HT-29 (cell line): ENCODE measurements around the gene HIKESHI. TPM values are rescaled to one million over a fixed set of nuclear protein-coding genes. Genes with fewer than 3 reads are reported as not detected.

Source experiments
- DNase-seq: peaks from one replicate; pipeline ENCODE4 v3.0.0-alpha.2; 2015; ENCODE audit warnings: low spot score
- small RNA-seq: library from RNA; depleted of rRNA; stranded (forward); fragments of <200 nt; gene quantifications from one replicate; pipeline ENCODE3, GENCODE V24; 2014
- total RNA-seq: library from RNA; depleted of rRNA; stranded (reverse); fragments of >200 nt; shearing (Covaris generic); gene quantifications from 2 replicates; pipeline ENCODE4 v1.2.3, GENCODE V29; 2014; rRNA removed

HIKESHI gene
- total RNA-seq, 1 experiment from 2014 or later = 31.4 TPM

DNA sequence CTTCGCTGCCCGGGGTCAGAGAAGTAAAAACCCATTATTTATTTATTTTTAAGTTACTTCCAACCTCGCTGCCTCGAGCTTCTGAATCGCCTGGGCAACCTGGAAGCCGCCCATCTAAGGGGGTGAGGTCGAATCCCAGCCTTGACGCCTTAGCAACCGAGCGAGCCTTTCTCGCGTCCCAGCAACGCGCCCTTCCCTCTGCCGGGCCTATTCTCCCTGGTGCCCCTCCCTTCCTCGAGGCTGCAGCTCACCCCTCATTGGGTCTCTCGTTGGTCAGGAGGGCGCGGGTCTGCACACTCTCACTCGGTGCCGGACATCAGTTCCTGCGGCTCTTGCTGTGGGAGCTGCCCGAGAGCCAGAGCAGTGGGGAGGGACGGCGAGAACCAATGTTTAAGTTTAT lies 72.5 kb downstream of the HIKESHI start, which contains the start of gene CCDC81:
CCDC81 (plus strand) TSS at position 302 of the 400 bp plus-strand sequence. CDS start 277 bp downstream, outside the sequence.
- DNase-seq = no peak

DNA sequence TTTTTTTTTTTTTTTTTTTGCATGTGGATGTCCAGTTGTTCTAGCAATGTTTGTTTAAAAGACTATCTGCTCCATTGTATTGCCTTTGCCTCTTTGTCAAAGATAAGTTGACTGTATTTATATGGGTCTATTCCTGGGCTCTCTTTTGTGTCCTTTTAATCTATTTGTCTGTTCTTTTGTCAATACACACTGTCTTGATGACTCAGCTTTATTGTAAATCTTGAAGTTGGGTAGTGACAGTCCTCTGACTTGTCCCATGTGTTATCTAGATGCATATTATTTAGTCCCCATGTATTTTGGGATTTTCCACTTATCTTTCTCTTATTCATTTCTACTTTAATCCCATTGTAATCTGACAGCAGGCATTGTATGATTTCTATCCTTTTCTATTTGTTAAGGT lies 75.9 kb downstream of the HIKESHI start:
- DNase-seq = no peak

DNA sequence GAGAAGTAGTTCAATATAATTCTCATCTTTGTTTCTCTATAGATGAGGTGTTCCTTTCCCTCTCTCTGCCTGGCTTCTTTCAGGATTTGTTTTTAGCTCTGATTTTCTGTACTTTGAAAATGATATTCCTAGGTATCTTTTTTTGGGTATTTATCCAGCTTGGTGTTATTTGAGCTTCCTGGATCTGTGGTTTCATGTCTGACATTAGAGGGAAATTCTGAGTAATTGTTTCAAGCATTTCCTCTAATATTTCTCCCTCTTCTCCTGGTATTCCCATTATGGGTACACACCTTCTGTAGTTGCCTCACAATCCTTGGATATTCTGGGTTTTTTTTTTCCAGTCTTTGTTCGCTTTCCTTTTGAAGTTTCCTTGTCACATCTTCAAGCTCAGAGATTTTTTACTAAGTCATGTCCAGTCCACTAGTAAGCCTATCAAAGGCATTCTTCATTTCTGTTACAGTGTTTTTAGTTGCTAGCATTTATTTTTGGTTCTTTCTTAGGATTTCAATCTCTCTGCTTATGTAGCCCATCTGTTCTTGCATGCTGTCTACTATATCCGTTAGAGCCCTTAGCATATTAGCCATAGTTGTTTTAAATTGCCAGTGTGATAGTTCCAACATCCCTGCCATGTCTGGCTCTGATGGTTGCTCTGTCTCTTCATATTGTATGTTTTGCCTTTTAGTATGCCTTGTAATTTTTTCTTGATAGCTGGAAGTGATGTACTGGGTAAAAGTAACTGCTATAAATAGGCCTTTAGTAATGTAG lies 78.4 kb downstream of the HIKESHI start:
- no peak for DNase-seq

DNA sequence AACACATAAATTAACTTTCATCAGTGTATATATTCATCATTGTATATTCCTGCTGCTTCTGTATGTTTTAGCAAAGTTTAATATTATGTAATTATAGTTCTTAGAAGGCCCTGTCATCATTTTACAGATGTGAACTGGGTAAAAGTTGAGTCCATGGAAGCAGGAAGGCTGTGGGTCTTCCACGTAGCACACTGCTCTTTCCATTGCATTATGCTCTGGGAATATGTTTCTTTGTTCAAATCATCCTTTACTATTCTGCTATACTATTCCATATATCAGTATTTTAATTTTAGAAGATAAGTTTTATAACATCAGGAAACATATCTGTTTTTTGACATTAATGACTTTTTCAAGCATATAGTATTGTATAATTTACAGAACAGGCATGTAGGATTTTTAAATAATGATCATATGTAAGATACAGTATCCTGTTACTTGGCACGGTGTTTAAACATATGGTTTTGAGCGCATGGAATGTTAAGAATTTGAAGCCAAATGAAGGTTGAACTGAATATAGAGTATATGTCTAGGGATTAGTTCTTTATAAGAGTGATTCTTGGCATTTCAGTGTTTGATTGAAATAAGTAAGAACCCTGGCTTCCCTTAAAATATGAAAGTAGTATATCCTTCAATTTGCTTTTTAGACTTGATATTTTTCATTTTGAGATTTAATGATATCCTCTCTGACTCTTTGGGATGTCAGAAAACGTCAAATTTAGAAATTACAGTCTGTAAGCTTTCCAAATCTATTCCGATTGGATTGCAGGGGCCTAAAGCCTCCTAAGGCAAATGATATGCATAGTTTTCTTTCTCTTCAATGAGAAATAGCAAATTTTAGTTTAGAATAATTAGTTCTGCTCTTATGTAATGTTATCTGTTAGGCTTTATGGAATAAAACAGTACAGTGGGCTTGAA lies 81.3 kb downstream of the HIKESHI start:
- no peak for DNase-seq

DNA sequence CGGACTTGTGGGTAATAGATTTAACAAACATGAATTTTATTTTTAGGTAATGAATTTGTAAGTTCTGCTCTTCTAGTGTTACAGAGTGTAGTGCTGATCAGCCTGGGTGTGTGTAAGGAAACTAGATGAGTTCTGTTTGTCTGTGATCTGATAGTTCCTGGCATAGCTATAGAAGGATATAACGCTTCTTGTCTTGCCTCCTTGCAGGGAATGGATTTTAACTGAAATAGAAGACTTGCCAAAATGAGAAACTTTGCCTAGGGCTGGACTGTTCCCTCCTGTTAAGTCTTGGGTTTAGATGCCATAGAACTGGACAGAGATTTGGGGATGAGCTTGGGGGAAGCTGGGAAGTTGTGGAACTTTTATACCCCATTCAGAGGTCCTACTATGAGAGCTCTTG lies 84.2 kb downstream of the HIKESHI start:
- no peak for DNase-seq

DNA sequence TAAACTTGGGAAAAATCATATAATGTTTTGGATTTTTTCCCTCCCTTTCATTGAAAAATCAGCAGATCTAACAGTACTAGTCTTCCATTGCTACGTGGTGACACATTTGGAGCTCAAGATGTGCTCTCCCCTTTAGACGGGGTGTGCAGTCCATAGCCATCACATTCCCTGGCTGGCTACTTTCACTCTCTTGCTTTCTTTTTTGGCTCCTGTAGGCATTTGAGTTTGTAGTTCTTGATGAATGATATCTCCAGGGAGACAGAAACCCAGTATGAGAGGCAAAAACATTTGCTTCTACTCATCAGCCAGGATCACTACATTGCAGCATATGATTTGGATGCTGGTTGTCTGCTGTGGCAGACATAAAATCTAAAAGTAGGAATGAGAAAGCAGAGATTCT lies 84.7 kb downstream of the HIKESHI start:
- DNase-seq = no peak

DNA sequence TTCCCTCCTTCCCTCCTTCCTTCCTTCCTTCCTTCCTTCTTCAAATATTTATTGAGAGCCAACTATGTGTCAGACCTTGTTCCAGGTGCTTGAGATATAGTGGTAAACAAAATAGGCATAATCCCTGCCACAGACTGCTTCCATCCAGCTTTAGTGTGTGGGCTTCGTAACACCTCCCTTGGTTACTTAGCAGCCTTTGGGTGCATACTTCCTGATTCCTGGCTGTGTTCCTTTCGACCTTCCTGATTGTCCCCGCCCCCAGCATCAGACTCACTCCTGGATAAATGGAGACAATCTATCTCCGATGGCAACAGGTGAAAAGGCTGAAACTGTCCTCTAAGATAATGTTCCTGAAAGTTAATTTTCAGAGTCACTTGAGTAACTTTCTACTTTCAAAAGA lies 86.2 kb downstream of the HIKESHI start:
- peak; percentile 37 for DNase-seq

DNA sequence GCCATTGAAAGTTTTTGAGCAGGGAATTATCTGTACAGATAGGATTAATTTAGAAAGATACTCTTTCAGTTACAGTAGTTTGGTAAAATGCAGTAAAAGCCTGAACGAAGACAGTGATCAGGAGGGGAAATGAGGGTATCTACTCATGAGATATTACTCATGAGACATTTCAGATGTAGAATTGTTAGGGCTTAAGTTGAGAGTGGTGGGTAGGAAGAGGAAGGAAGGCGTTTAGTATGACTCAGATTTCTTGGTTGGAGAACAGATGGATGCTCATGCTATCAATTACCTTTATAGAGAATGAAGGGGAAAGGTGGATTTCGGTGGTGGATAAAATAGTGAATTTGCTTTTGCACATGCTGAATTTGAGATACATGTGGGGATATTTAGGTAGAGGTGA lies 88.4 kb downstream of the HIKESHI start:
- no peak for DNase-seq

DNA sequence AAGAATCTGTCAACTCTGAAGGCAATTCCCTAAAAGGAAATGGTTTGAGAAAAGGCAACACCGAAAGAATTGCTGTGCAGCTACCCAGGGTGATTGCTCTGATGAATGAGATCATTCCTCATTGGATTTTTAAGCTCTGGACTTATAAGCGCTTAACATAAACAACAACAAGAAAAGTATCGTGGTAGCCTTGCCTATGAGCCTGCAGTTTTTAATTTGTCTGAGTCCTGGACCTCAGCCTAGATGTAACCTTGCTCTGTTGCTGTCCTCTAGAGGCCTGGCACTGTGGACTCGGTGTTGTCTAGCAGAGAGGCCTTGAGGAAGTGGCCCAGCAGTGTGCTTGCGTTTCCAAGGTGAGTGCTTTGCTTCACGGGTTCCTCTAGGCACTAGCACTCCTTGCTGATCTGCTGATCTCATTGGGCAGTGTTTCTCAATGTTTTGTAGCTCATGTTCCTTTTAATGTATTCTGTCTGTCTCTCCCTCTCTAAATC lies 93.1 kb downstream of the HIKESHI start:
- DNase-seq = no peak

Small RNA genes within 50 kb of the gene (small RNA-seq; reads per million reads assigned to genes)
- gene RN7SL225P = not detected

Other genes starting within 250 kb of the HIKESHI start
- gene PICALM, start 233.2 kb upstream of the HIKESHI start, total RNA-seq = 90.4 and 93.6 TPM in 2 replicates
- gene EED, start 57.5 kb upstream of the HIKESHI start, total RNA-seq = 13.8 and 17.4 TPM in 2 replicates
- 0.08 and 0.31 TPM in 2 replicates for gene CCDC81, start 72.6 kb downstream of the HIKESHI start, total RNA-seq